A673 (cell line): ENCODE data around the gene SLC29A2. TPM values are rescaled to one million over a fixed set of nuclear protein-coding genes. Genes with fewer than 3 reads are reported as not detected.

Experiments
- BruUV-seq: library from RNA; stranded (reverse); fragments of 400-500 nt; replicated peaks from 2 replicates; lab custom pipeline; 2021; lab: Mats Ljungman, UMichigan
- CTCF ChIA-PET: fragments of 300-600 bp; sonication (Branson Sonifier 250); formaldehyde crosslinking; loops from one replicate; lab custom pipeline; 2022; ENCODE audit warnings: antibody characterized with exemption; lab: Charles Lee
- POLR2A ChIA-PET: fragments of 300-600 bp; sonication (Branson Sonifier 250); formaldehyde crosslinking; loops from one replicate; lab custom pipeline; 2022; ENCODE audit warnings: antibody characterized with exemption; ENCODE audit not compliant: low non-redundant PET; lab: Charles Lee
- DNase-seq: peaks from one replicate; pipeline ENCODE4 v3.0.0-alpha.2; 2015; ENCODE audit warnings: low spot score
- H3K27ac ChIP-seq: fragments of 200-600 bp; sonication (generic); 2 replicates; pipeline ENCODE4 v1.5.1; 2016; ENCODE audit warnings: mixed run types, low read depth, mild to moderate bottlenecking, mixed read lengths, antibody characterized with exemption, low read length; ENCODE audit not compliant: poor library complexity, severe bottlenecking
- H3K27me3 ChIP-seq: fragments of 200-600 bp; sonication (generic); replicated peaks from 2 replicates; pipeline ENCODE4 v1.6.1; 2017; ENCODE audit warnings: mixed run types, low read depth, mild to moderate bottlenecking, mixed read lengths, antibody characterized with exemption, low read length; ENCODE audit not compliant: insufficient read depth, poor library complexity
- H3K36me3 ChIP-seq: fragments of 200-600 bp; sonication (generic); 2 replicates; pipeline ENCODE4 v1.6.1; 2016; ENCODE audit warnings: mixed run types, mild to moderate bottlenecking, mixed read lengths, antibody characterized with exemption, low read length; ENCODE audit not compliant: insufficient read depth, poor library complexity, severe bottlenecking
- H3K4me1 ChIP-seq: fragments of 200-600 bp; sonication (generic); 2 replicates; pipeline ENCODE4 v1.6.1; 2017; ENCODE audit warnings: mixed run types, mild to moderate bottlenecking, mixed read lengths, antibody characterized with exemption, low read length; ENCODE audit not compliant: insufficient read depth, poor library complexity, severe bottlenecking
- H3K4me3 ChIP-seq: fragments of 200-600 bp; sonication (generic); 2 replicates; pipeline ENCODE4 v1.5.1; 2016; ENCODE audit warnings: low read depth, mixed run types, mild to moderate bottlenecking, mixed read lengths, low read length; ENCODE audit not compliant: poor library complexity, severe bottlenecking
- H3K9me3 ChIP-seq: fragments of 200-600 bp; sonication (generic); 2 replicates; pipeline ENCODE4 v1.6.1; 2016; ENCODE audit warnings: mixed run types, low read depth, mild to moderate bottlenecking, mixed read lengths, antibody characterized with exemption, low read length; ENCODE audit not compliant: poor library complexity, severe bottlenecking
- CTCF ChIP-seq: fragments of 300-800, 200-600 bp; sonication (generic); conservative IDR thresholded peaks from 2 replicates; pipeline ENCODE4 v1.5.1; 2017; ENCODE audit warnings: low read depth, mild to moderate bottlenecking, antibody characterized with exemption, low read length, moderate library complexity, mixed read lengths
- EZH2 ChIP-seq: fragments of 200-600 bp; sonication (generic); IDR thresholded peaks from 2 replicates; pipeline ENCODE4 v1.6.1; 2017; ENCODE audit warnings: borderline replicate concordance, low read depth, mild to moderate bottlenecking, mixed read lengths, antibody characterized with exemption, low read length; ENCODE audit not compliant: poor library complexity, severe bottlenecking
- intact Hi-C: fragments of 100-400 bp; cut with micrococcal nuclease; formaldehyde crosslinking; loops from one replicate; pipeline ENCODE4 v1.10.0; 2022; ENCODE audit not compliant: unreplicated experiment
- total RNA-seq: library from RNA; stranded (reverse); gene quantifications from 2 replicates; pipeline ENCODE4 v1.2.3, GENCODE V29; 2021

Gene SLC29A2
- total RNA-seq, 1 experiment from 2014 or later, result 62.4 TPM

- no peak for DNase-seq
- no peak for TF ChIP-seq EZH2
- Histone ChIP-seq H3K27me3 (peaks cover 31% of the 10 kb centered on the region), H3K9me3 (no peaks in the 10 kb centered on the region), H3K4me3 (no peak overlapping the region), H3K36me3 (no peaks in the 10 kb centered on the region), H3K27ac (no peak overlapping the region), H3K4me1 (no peaks in the 10 kb centered on the region)
- ChIA-PET POLR2A (no interaction called here), CTCF (no interaction called here)
- intact Hi-C loops, result no loop called here
- BruUV-seq, result no TSS peak
Measured at GRCh38 chr11:66417000-66417399, 45.4 kb upstream of the SLC29A2 start.

- no peaks in the 10 kb centered on the region for H3K36me3 ChIP-seq
- H3K4me3 ChIP-seq, result no peak overlapping the region
- ChIA-PET POLR2A (no interaction called here), CTCF (no interaction called here)
- no peak for DNase-seq
- peaks cover 22% of the 10 kb centered on the region for H3K27me3 ChIP-seq
- BruUV-seq, result no TSS peak
- no peaks in the 10 kb centered on the region for H3K9me3 ChIP-seq
- no peak overlapping the region for H3K27ac ChIP-seq
- no peak for TF ChIP-seq CTCF
- no peak for TF ChIP-seq EZH2
- intact Hi-C loops, result no loop called here
- H3K4me1 ChIP-seq, result no peaks in the 10 kb centered on the region
Measured at GRCh38 chr11:66415423-66415822, 43.9 kb upstream of the SLC29A2 start.

GRCh38 chr11:66414120-66414934 is 42.8 kb upstream of the SLC29A2 start:
- no TSS peak for BruUV-seq
- Histone ChIP-seq H3K27me3 (peaks cover 11% of the 10 kb centered on the region), H3K36me3 (no peaks in the 10 kb centered on the region), H3K9me3 (no peaks in the 10 kb centered on the region), H3K27ac (no peak overlapping the region), H3K4me3 (no peak overlapping the region), H3K4me1 (peaks cover 1% of the 10 kb centered on the region)
- intact Hi-C loops, result no loop called here
- no peak for DNase-seq
- TF ChIP-seq CTCF, result no peak
- no peak for TF ChIP-seq EZH2
- CTCF ChIA-PET, result interaction anchor here (0.5 kb wide), 1 partner anchor 152 kb away, joined by 3 read pairs; no protein-coding TSS in a partner anchor
- POLR2A ChIA-PET, result interaction anchor here (0.7 kb wide), 1 partner anchor 103 kb away, joined by 4 read pairs; no protein-coding TSS in a partner anchor
